Measurements from ENCODE around the gene PLEKHA1. TPM values are rescaled to one million over a fixed set of nuclear protein-coding genes. Genes with fewer than 3 reads are reported as not detected.
A peak's percentile ranks its signal among the peaks of the same experiment; 100 is the strongest.

PLEKHA1 gene
- polyA plus RNA-seq, 1 of the 3 experiments (the other 2 are of a cell fraction): 8.4 TPM

- TF ChIP-seq SIN3A (IDR thresholded peaks at IDR 0.05; ENCODE audit: borderline replicate concordance, low read depth, low read length) (no peak), ELF1 (IDR thresholded peaks at IDR 0.05) (no peak), GABPA (IDR thresholded peaks at IDR 0.05; ENCODE audit: low read depth) (no peak), TCF12 (IDR thresholded peaks at IDR 0.05) (no peak), ZBTB33 (IDR thresholded peaks at IDR 0.05; ENCODE audit: borderline replicate concordance, low read depth) (no peak), USF1 (IDR thresholded peaks at IDR 0.05; ENCODE audit: borderline replicate concordance, low read depth) (no peak), RFX5 (IDR thresholded peaks at IDR 0.05; ENCODE audit: low read length) (no peak), NRF1 (IDR thresholded peaks at IDR 0.05; ENCODE audit: low read depth, low read length) (no peak), JUND (IDR thresholded peaks at IDR 0.05) (no peak), RAD21 (IDR thresholded peaks at IDR 0.05; ENCODE audit: low read length) (no peak), CHD2 (IDR thresholded peaks at IDR 0.05; ENCODE audit: low read length, partially characterized antibody) (no peak), FOXJ3 (CRISPR knock-in tag; IDR thresholded peaks at IDR 0.05) (no peak)
- TF ChIP-seq, protein P1, sequence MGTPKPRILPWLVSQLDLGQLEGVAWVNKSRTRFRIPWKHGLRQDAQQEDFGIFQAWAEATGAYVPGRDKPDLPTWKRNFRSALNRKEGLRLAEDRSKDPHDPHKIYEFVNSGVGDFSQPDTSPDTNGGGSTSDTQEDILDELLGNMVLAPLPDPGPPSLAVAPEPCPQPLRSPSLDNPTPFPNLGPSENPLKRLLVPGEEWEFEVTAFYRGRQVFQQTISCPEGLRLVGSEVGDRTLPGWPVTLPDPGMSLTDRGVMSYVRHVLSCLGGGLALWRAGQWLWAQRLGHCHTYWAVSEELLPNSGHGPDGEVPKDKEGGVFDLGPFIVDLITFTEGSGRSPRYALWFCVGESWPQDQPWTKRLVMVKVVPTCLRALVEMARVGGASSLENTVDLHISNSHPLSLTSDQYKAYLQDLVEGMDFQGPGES (IDR thresholded peaks at IDR 0.05; ENCODE audit: low read depth, low read length): no peak
These were observed 91.0 kb downstream of the PLEKHA1 start (continued) for GRCh38 chr10:122465401-122466040.

DNA sequence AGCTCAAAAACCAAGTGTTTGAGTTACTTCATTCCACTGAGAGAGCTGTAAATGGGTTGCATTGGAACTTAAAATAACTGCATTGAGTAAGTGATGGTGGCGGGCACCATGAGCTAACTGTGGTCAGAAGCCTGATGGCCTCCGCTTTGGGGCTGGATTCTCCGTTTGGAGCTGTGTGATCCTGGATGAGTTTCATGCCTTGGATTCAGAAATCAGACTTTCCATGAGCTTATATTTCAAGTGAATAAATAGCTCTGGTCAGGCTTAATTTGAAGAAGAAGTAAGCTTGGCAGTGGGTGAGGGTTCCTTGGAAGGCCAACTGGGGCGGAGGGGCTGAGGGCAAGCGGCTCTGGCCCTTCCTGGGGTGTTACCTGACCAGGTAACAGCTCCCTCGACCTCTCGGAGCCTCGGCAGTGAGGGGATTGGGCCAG lies 92.5 kb downstream of the PLEKHA1 start:
- Histone ChIP-seq H2AFZ (ENCODE audit: low read depth) (no peak overlapping the region), H4K20me1 (ENCODE audit: insufficient read depth) (peaks cover 18% of the 10 kb centered on the region), H3K27me3 (ENCODE audit: insufficient read depth) (no peaks in the 10 kb centered on the region), H3K9me2 (no peaks in the 10 kb centered on the region), H3F3A (replicated peaks; ENCODE audit: insufficient read depth) (peaks cover 35% of the 10 kb centered on the region), H3K36me3 (replicated peaks in 1 of 2; ENCODE audit: control insufficient read depth in 1 of 2, insufficient read depth in 2 of 2, low read length in 1 of 2) (peaks cover 0 to 2% of the 10 kb centered on the region in 2 experiments), H3K9ac (no peak overlapping the region), H3K4me2 (no peak overlapping the region), H3K4me1 (ENCODE audit: control insufficient read depth in 1 of 2, insufficient read depth in 2 of 2, low read depth in 1 of 2, low read length in 1 of 2) (peaks cover 6 to 17% of the 10 kb centered on the region in 2 experiments; a peak in 3 of 4 replicates), H3K79me2 (ENCODE audit: insufficient read depth) (peaks cover 80% of the 10 kb centered on the region), H3K9me3 (no peaks in the 10 kb centered on the region), H3K27ac (ENCODE audit: low read depth in 2 of 2, low read length in 1 of 2) (peak overlapping the region in 1 of 2 experiments; percentile 95; a peak in 1 of 4 replicates), H3K4me3 (ENCODE audit: low read depth in 2 of 2, low read length in 1 of 2) (no peak overlapping the region)
- no peak for DNase-seq
- POLR2A ChIA-PET: no interaction called here
- no peak for TF ChIP-seq ELF1 (IDR thresholded peaks at IDR 0.05)
- 76% methylated on average over 8 of the region's 8 CpGs for WGBS (ENCODE audit: low lambda C conversion rate)
- CTCF ChIA-PET: interaction anchor here (0.9 to 1.3 kb wide), 3 partner anchors 31 to 168 kb away, joined by 3 to 4 read pairs (median 4); no protein-coding TSS in a partner anchor
